GM23338 (cell line): ENCODE results near the gene CTSW. TPM values are rescaled to one million over a fixed set of nuclear protein-coding genes. Genes with fewer than 3 reads are reported as not detected.
A peak's percentile ranks its signal among the peaks of the same experiment; 100 is the strongest.

Experiments
- ATAC-seq: fragments of 200-7000 bp; cut with Tn5 transposase; 3 replicates; pipeline ENCODE4 v1.9.1; 2020
- DNase-seq: peaks from one replicate; pipeline ENCODE4 v3.0.0-alpha.2; 2015; ENCODE audit warnings: low spot score
- H2AFZ ChIP-seq: fragments of 200-600 bp; sonication (generic); 2 replicates; pipeline ENCODE4 v1.8.0; 2016; ENCODE audit warnings: antibody characterized with exemption, mild to moderate bottlenecking, moderate library complexity
- H3F3A ChIP-seq: fragments of 200-600 bp; sonication (generic); replicated peaks from 2 replicates; pipeline ENCODE4 v1.8.0; 2017; ENCODE audit warnings: antibody characterized with exemption, mixed run types, low read depth
- H3K27ac ChIP-seq: fragments of 200-600 bp; sonication (generic); 2 replicates; pipeline ENCODE4 v1.6.1; 2016; ENCODE audit warnings: low read depth
- H3K27me3 ChIP-seq: fragments of 200-600 bp; sonication (generic); 2 replicates; pipeline ENCODE4 v1.8.0; 2016; ENCODE audit warnings: mild to moderate bottlenecking, mixed run types, moderate library complexity; ENCODE audit not compliant: insufficient read depth
- H3K36me3 ChIP-seq: fragments of 200-600 bp; sonication (generic); 2 replicates; pipeline ENCODE4 v1.8.0; 2016; ENCODE audit warnings: mild to moderate bottlenecking; ENCODE audit not compliant: insufficient read depth
- H3K4me1 ChIP-seq: fragments of 200-600 bp; sonication (generic); 2 replicates; pipeline ENCODE4 v1.8.0; 2016; ENCODE audit warnings: mild to moderate bottlenecking, moderate library complexity; ENCODE audit not compliant: insufficient read depth
- H3K4me2 ChIP-seq: fragments of 200-600 bp; sonication (generic); 2 replicates; pipeline ENCODE4 v1.7.1; 2017; ENCODE audit warnings: mixed run types
- H3K4me3 ChIP-seq: fragments of 200-600 bp; sonication (generic); 2 replicates; pipeline ENCODE4 v1.6.1; 2016; ENCODE audit warnings: mixed run types
- H3K79me2 ChIP-seq: fragments of 200-600 bp; sonication (generic); replicated peaks from 2 replicates; pipeline ENCODE4 v1.8.0; 2017; ENCODE audit warnings: mild to moderate bottlenecking; ENCODE audit not compliant: insufficient read depth
- H3K9me2 ChIP-seq: fragments of 200-600 bp; sonication (generic); 2 replicates; pipeline ENCODE4 v1.8.0; 2017; ENCODE audit not compliant: insufficient read depth
- H4K20me1 ChIP-seq: fragments of 200-600 bp; sonication (generic); replicated peaks from 2 replicates; pipeline ENCODE4 v1.8.0; 2017; ENCODE audit warnings: mild to moderate bottlenecking; ENCODE audit not compliant: insufficient read depth
- H3K27ac Mint-ChIP-seq: 2 replicates; pipeline ENCODE4 v1.8.0; 2020; ENCODE audit warnings: inconsistent platforms, mild to moderate bottlenecking, moderate library complexity, mixed read lengths
- H3K27me3 Mint-ChIP-seq: 3 replicates; pipeline ENCODE4 v1.8.0; 2022; ENCODE audit warnings: low read depth, mild to moderate bottlenecking, moderate library complexity, mixed read lengths, inconsistent platforms; ENCODE audit not compliant: insufficient read depth, poor library complexity
- H3K36me3 Mint-ChIP-seq: 3 replicates; pipeline ENCODE4 v1.8.0; 2021; ENCODE audit warnings: low read depth, mild to moderate bottlenecking, inconsistent platforms, moderate library complexity, mixed read lengths
- H3K4me1 Mint-ChIP-seq: 3 replicates; pipeline ENCODE4 v1.8.0; 2020; ENCODE audit warnings: mild to moderate bottlenecking, inconsistent platforms, mixed read lengths
- H3K4me3 Mint-ChIP-seq: 3 replicates; pipeline ENCODE4 v1.8.0; 2021; ENCODE audit warnings: moderate library complexity, mild to moderate bottlenecking, inconsistent platforms, mixed read lengths
- H3K9me3 Mint-ChIP-seq: 3 replicates; pipeline ENCODE4 v1.8.0; 2020; ENCODE audit warnings: moderate library complexity, mild to moderate bottlenecking, inconsistent platforms, mixed read lengths
- CREB1 ChIP-seq: fragments of 250-450 bp; sonication (Bioruptor Pico); IDR thresholded peaks from 2 replicates; pipeline ENCODE4 v1.5.0; 2020; ENCODE audit warnings: low read depth, mild to moderate bottlenecking, moderate library complexity
- EZH2 ChIP-seq: fragments of 200-600 bp; sonication (generic); IDR thresholded peaks from one replicate; pipeline ENCODE4 v1.8.0; 2017; ENCODE audit warnings: antibody characterized with exemption, mild to moderate bottlenecking, low read depth; ENCODE audit not compliant: unreplicated experiment
- EZH2phosphoT487 ChIP-seq: fragments of 200-600 bp; sonication (generic); IDR thresholded peaks from one replicate; pipeline ENCODE4 v1.8.1; 2018; ENCODE audit warnings: antibody characterized with exemption; ENCODE audit not compliant: unreplicated experiment
- JUNB ChIP-seq: IDR thresholded peaks from one replicate; pipeline ENCODE4 v1.6.1; 2016; ENCODE audit warnings: antibody characterized with exemption; ENCODE audit not compliant: unreplicated experiment
- NANOG ChIP-seq: IDR thresholded peaks from 2 replicates; pipeline ENCODE4 v1.6.1; 2016; ENCODE audit warnings: antibody characterized with exemption, borderline replicate concordance
- POLR2AphosphoS5 ChIP-seq: IDR thresholded peaks from 2 replicates; pipeline ENCODE4 v1.6.1; 2016; ENCODE audit warnings: antibody characterized with exemption, low read depth
- ZNF114 ChIP-seq: fragments of 250-450 bp; sonication (Bioruptor Pico); IDR thresholded peaks from 2 replicates; pipeline ENCODE4 v1.5.0; 2020; ENCODE audit warnings: mild to moderate bottlenecking, moderate library complexity
- ZNF331 ChIP-seq: fragments of 250-450 bp; sonication (Bioruptor Pico); IDR thresholded peaks from 2 replicates; pipeline ENCODE4 v1.5.0; 2020; ENCODE audit warnings: low read depth, mild to moderate bottlenecking, moderate library complexity
- polyA plus RNA-seq: library from polyadenylated mRNA; unstranded; fragments of >200 nt; fragmentation: Nextera tagmentation; extraction: Ambion mirVana; gene quantifications from 2 replicates; pipeline ENCODE4 v1.2.1, GENCODE V29; 2016
- total RNA-seq: library from RNA; depleted of rRNA; stranded (reverse); fragments of >200 nt; shearing (Covaris generic); gene quantifications from 2 replicates; pipeline ENCODE4 v1.2.3, GENCODE V29; 2014
- TF ChIP-seq, protein P1 (sequence below), 2 experiments: fragments of 200-600 bp in 1 of 2; sonication (generic) in 1 of 2; conservative IDR thresholded peaks; 2 replicates each; pipeline versions ENCODE4 v1.5.1 to v1.6.1; 2016 to 2017; ENCODE audit warnings: antibody characterized with exemption in 2 of 2, low read depth in 2 of 2, mild to moderate bottlenecking in 2 of 2, moderate library complexity in 1 of 2
- TF ChIP-seq, protein P2 (sequence below): fragments of 250-450 bp; sonication (Bioruptor Pico); IDR thresholded peaks from 2 replicates; pipeline ENCODE4 v1.5.0; 2020; ENCODE audit warnings: mild to moderate bottlenecking, moderate library complexity

The CTSW gene
- total and polyA plus RNA-seq, 2 experiments from 2014 or later, result not detected

GRCh38 chr11:65833297-65834030 is 46.2 kb upstream of the CTSW start, which contains the start of gene SNX32:
Gene SNX32, plus strand, starts transcription at chr11:65833963. Its CDS starts 103 bp downstream, at chr11:65834066.
- Histone ChIP-seq H2AFZ (peak within 1 kb of the TSS; percentile 97), H3K27ac (no peak within 1 kb of the TSS), H3K79me2 (0 out of 2 replicates have a peak, but pooled peaks cover 4% of the 10 kb centered on the region), H4K20me1 (no peaks in the 10 kb centered on the region), H3K27me3 (peaks cover 10% of the 10 kb centered on the region), H3K9me2 (peaks cover 6% of the 10 kb centered on the region; the same call in 1 of the 2 replicates), H3K4me3 (peak within 1 kb of the TSS; percentile 76), H3K4me1 (peaks cover 5% of the 10 kb centered on the region; the same call in 1 of the 2 replicates), H3K36me3 (no peaks in the 10 kb centered on the region), H3F3A (0 out of 2 replicates have a peak, but pooled peaks cover 3% of the 10 kb centered on the region), H3K4me2 (peak within 1 kb of the TSS; percentile 96)
- no peaks in the 10 kb centered on the region for H3K9me3 Mint-ChIP-seq
- DNase-seq, result peak; percentile 98
- H3K36me3 Mint-ChIP-seq, result no peaks in the 10 kb centered on the region
- H3K4me1 Mint-ChIP-seq, result peaks cover 11% of the 10 kb centered on the region
- no peak within 1 kb of the TSS for H3K27ac Mint-ChIP-seq
- H3K27me3 Mint-ChIP-seq, result peaks cover 23% of the 10 kb centered on the region
- peak; percentile 79 for TF ChIP-seq POLR2AphosphoS5
- TF ChIP-seq ZNF331, result no peak
- peak; percentile 83 for TF ChIP-seq CREB1 (CRISPR knock-in tag)
- ATAC-seq, result peak; percentile 97
- no peak within 1 kb of the TSS; the same call in 2 of the 3 replicates for H3K4me3 Mint-ChIP-seq

DNA sequence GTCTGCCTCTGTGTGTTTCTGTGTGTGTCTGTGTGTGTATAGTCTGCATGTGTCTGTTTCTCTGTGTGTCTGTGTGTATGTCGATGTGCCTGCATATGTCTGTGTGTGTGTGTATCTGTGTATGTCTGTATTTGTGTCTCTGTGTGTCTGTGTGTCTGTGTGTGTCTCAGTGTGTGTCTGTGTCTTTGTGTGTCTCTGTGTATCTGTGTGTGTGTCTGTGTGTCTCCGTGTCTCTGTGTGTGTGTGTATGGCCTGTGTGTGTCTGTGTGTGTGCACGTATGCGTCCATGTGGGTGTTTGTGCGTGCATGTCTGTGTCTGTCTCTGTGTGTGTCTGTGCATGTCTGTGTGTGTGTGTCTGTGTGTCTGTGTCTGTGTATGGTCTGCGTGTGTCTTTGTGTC is 45.4 kb upstream of the CTSW start:
- Mint-ChIP-seq H3K36me3 (no peaks in the 10 kb centered on the region), H3K27ac (no peak overlapping the region), H3K27me3 (peaks cover 18% of the 10 kb centered on the region), H3K4me3 (no peak overlapping the region), H3K9me3 (no peaks in the 10 kb centered on the region), H3K4me1 (peaks cover 11% of the 10 kb centered on the region)
- Histone ChIP-seq H3K4me3 (peak overlapping the region; percentile 76), H3F3A (0 out of 2 replicates have a peak, but pooled peaks cover 3% of the 10 kb centered on the region), H4K20me1 (no peaks in the 10 kb centered on the region), H3K4me2 (peak overlapping the region; percentile 96), H3K79me2 (0 out of 2 replicates have a peak, but pooled peaks cover 4% of the 10 kb centered on the region), H3K4me1 (peaks cover 5% of the 10 kb centered on the region; the same call in 1 of the 2 replicates), H3K27me3 (peaks cover 10% of the 10 kb centered on the region), H3K36me3 (no peaks in the 10 kb centered on the region), H2AFZ (peak overlapping the region; percentile 97), H3K27ac (no peak overlapping the region), H3K9me2 (peaks cover 6% of the 10 kb centered on the region; the same call in 1 of the 2 replicates)
- DNase-seq (no peak), ATAC-seq (no peak)
- TF ChIP-seq, protein P1, sequence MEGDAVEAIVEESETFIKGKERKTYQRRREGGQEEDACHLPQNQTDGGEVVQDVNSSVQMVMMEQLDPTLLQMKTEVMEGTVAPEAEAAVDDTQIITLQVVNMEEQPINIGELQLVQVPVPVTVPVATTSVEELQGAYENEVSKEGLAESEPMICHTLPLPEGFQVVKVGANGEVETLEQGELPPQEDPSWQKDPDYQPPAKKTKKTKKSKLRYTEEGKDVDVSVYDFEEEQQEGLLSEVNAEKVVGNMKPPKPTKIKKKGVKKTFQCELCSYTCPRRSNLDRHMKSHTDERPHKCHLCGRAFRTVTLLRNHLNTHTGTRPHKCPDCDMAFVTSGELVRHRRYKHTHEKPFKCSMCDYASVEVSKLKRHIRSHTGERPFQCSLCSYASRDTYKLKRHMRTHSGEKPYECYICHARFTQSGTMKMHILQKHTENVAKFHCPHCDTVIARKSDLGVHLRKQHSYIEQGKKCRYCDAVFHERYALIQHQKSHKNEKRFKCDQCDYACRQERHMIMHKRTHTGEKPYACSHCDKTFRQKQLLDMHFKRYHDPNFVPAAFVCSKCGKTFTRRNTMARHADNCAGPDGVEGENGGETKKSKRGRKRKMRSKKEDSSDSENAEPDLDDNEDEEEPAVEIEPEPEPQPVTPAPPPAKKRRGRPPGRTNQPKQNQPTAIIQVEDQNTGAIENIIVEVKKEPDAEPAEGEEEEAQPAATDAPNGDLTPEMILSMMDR (conservative IDR thresholded peaks at IDR 0.05; ENCODE audit: low read depth in 2 of 2), result no peak
- TF ChIP-seq ZNF331, result no peak
- TF ChIP-seq JUNB, result no peak
- no peak for TF ChIP-seq ZNF114
- TF ChIP-seq NANOG, result no peak
- no peak for TF ChIP-seq POLR2AphosphoS5
- TF ChIP-seq, protein P2, sequence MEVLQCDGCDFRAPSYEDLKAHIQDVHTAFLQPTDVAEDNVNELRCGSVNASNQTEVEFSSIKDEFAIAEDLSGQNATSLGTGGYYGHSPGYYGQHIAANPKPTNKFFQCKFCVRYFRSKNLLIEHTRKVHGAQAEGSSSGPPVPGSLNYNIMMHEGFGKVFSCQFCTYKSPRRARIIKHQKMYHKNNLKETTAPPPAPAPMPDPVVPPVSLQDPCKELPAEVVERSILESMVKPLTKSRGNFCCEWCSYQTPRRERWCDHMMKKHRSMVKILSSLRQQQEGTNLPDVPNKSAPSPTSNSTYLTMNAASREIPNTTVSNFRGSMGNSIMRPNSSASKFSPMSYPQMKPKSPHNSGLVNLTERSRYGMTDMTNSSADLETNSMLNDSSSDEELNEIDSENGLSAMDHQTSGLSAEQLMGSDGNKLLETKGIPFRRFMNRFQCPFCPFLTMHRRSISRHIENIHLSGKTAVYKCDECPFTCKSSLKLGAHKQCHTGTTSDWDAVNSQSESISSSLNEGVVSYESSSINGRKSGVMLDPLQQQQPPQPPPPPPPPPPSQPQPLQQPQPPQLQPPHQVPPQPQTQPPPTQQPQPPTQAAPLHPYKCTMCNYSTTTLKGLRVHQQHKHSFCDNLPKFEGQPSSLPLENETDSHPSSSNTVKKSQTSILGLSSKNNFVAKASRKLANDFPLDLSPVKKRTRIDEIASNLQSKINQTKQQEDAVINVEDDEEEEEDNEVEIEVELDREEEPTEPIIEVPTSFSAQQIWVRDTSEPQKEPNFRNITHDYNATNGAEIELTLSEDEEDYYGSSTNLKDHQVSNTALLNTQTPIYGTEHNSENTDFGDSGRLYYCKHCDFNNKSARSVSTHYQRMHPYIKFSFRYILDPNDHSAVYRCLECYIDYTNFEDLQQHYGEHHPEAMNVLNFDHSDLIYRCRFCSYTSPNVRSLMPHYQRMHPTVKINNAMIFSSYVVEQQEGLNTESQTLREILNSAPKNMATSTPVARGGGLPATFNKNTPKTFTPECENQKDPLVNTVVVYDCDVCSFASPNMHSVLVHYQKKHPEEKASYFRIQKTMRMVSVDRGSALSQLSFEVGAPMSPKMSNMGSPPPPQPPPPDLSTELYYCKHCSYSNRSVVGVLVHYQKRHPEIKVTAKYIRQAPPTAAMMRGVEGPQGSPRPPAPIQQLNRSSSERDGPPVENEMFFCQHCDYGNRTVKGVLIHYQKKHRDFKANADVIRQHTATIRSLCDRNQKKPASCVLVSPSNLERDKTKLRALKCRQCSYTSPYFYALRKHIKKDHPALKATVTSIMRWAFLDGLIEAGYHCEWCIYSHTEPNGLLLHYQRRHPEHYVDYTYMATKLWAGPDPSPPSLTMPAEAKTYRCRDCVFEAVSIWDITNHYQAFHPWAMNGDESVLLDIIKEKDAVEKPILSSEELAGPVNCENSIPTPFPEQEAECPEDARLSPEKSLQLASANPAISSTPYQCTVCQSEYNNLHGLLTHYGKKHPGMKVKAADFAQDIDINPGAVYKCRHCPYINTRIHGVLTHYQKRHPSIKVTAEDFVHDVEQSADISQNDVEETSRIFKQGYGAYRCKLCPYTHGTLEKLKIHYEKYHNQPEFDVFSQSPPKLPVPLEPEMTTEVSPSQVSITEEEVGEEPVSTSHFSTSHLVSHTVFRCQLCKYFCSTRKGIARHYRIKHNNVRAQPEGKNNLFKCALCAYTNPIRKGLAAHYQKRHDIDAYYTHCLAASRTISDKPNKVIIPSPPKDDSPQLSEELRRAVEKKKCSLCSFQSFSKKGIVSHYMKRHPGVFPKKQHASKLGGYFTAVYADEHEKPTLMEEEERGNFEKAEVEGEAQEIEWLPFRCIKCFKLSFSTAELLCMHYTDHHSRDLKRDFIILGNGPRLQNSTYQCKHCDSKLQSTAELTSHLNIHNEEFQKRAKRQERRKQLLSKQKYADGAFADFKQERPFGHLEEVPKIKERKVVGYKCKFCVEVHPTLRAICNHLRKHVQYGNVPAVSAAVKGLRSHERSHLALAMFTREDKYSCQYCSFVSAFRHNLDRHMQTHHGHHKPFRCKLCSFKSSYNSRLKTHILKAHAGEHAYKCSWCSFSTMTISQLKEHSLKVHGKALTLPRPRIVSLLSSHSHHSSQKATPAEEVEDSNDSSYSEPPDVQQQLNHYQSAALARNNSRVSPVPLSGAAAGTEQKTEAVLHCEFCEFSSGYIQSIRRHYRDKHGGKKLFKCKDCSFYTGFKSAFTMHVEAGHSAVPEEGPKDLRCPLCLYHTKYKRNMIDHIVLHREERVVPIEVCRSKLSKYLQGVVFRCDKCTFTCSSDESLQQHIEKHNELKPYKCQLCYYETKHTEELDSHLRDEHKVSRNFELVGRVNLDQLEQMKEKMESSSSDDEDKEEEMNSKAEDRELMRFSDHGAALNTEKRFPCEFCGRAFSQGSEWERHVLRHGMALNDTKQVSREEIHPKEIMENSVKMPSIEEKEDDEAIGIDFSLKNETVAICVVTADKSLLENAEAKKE (CRISPR knock-in tag), result no peak
- no peak for TF ChIP-seq CREB1 (CRISPR knock-in tag)
- no peak for TF ChIP-seq EZH2
- TF ChIP-seq EZH2phosphoT487, result no peak
